ENCODE data around the gene BRME1. TPM values are rescaled to one million over a fixed set of nuclear protein-coding genes. Genes with fewer than 3 reads are reported as not detected.

Gene BRME1
- total RNA-seq, 1 donor from 2014 or later = 0.49 TPM

DNA sequence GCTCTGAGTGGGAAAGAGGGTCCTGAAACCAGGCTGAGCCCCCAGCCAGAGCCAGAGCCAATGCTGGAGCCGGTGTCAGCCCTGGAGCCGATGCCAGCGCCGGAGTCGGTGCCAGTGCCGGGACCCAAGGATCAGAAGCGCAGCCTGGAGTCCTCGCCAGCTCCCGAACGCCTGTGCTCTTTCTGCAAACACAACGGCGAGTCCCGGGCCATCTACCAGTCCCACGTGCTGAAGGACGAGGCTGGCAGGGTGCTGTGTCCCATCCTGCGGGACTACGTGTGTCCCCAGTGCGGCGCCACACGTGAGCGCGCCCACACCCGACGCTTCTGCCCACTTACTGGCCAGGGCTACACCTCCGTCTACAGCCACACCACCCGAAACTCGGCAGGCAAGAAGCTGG is 28.6 kb downstream of the BRME1 start:
- Histone ChIP-seq H3K27me3 (peaks cover 73% of the 10 kb centered on the region), H4K20me1 (ENCODE audit: low read depth) (no peaks in the 10 kb centered on the region), H3K9me3 (ENCODE audit: low read depth) (no peaks in the 10 kb centered on the region), H2AFZ (replicated peaks) (no peak overlapping the region), H3K9ac (no peak overlapping the region), H3K4me2 (no peak overlapping the region), H3K79me2 (ENCODE audit: low read depth) (no peaks in the 10 kb centered on the region), H3K4me1 (peaks cover 24% of the 10 kb centered on the region), H3F3A (ENCODE audit: low read depth) (peaks cover 15% of the 10 kb centered on the region), H3K36me3 (no peaks in the 10 kb centered on the region), H3K4me3 (no peak overlapping the region), H3K27ac (no peak overlapping the region)
- no peaks in the 10 kb centered on the region for H3K9me3 Mint-ChIP-seq
- H3K27ac Mint-ChIP-seq = no peak overlapping the region
- H3K4me3 Mint-ChIP-seq = no peak overlapping the region
- no peaks in the 10 kb centered on the region for H3K36me3 Mint-ChIP-seq
- H3K27me3 Mint-ChIP-seq (ENCODE audit: insufficient read depth, low read depth) = peaks cover 7% of the 10 kb centered on the region
- TF ChIP-seq, protein P1, sequence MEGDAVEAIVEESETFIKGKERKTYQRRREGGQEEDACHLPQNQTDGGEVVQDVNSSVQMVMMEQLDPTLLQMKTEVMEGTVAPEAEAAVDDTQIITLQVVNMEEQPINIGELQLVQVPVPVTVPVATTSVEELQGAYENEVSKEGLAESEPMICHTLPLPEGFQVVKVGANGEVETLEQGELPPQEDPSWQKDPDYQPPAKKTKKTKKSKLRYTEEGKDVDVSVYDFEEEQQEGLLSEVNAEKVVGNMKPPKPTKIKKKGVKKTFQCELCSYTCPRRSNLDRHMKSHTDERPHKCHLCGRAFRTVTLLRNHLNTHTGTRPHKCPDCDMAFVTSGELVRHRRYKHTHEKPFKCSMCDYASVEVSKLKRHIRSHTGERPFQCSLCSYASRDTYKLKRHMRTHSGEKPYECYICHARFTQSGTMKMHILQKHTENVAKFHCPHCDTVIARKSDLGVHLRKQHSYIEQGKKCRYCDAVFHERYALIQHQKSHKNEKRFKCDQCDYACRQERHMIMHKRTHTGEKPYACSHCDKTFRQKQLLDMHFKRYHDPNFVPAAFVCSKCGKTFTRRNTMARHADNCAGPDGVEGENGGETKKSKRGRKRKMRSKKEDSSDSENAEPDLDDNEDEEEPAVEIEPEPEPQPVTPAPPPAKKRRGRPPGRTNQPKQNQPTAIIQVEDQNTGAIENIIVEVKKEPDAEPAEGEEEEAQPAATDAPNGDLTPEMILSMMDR (IDR thresholded peaks at IDR 0.05) = no peak
- no peak for TF ChIP-seq EZH2phosphoT487 (IDR thresholded peaks at IDR 0.05)
- TF ChIP-seq EZH2 (IDR thresholded peaks at IDR 0.05) = no peak
- DNase-seq (ENCODE audit: low spot score) = no peak
- peaks cover 35% of the 10 kb centered on the region for H3K4me1 Mint-ChIP-seq

DNA sequence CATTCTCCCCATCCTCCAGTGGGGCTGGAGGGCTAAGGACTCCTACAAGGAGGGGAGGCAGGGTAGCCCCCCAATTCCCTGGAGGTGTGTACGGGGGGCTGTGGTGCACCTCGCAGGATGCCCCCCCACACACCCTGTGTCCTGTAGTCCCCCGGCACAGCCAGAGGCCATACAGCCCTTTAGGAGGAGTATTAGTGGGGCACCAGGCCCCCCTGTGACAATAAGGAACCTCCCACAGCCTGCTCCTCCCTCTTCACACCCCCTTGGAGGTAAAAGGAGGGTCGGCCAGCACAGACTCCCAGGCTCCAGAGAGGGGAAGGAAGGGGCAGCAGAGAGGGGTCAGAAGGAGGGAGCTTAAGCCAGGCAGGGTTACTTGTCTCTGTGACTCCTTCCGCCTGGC is 29.1 kb downstream of the BRME1 start, which contains the start of gene NANOS3:
Gene NANOS3, plus strand, starts transcription at position 301 of the 400 bp plus-strand sequence. CDS start 115 bp downstream, outside the sequence.
- peaks cover 30% of the 10 kb centered on the region for H3K4me1 Mint-ChIP-seq
- H3K27me3 Mint-ChIP-seq (ENCODE audit: insufficient read depth, low read depth) = peaks cover 6% of the 10 kb centered on the region
- Histone ChIP-seq H3K9ac (no peak within 1 kb of the TSS), H3K27me3 (peaks cover 78% of the 10 kb centered on the region), H4K20me1 (ENCODE audit: low read depth) (peaks cover under 1% of the 10 kb centered on the region), H3K36me3 (no peaks in the 10 kb centered on the region), H3K27ac (no peak within 1 kb of the TSS), H3K4me3 (no peak within 1 kb of the TSS), H3F3A (ENCODE audit: low read depth) (peaks cover 18% of the 10 kb centered on the region), H3K4me1 (peaks cover 23% of the 10 kb centered on the region), H3K4me2 (no peak within 1 kb of the TSS), H2AFZ (replicated peaks) (no peak within 1 kb of the TSS), H3K79me2 (ENCODE audit: low read depth) (no peaks in the 10 kb centered on the region), H3K9me3 (ENCODE audit: low read depth) (no peaks in the 10 kb centered on the region)
- H3K36me3 Mint-ChIP-seq = no peaks in the 10 kb centered on the region
- no peak for DNase-seq (ENCODE audit: low spot score)
- H3K4me3 Mint-ChIP-seq = no peak within 1 kb of the TSS
- no peaks in the 10 kb centered on the region for H3K9me3 Mint-ChIP-seq
- no peak within 1 kb of the TSS for H3K27ac Mint-ChIP-seq
- TF ChIP-seq EZH2 (IDR thresholded peaks at IDR 0.05) = no peak
- TF ChIP-seq, protein P1 (IDR thresholded peaks at IDR 0.05) = no peak
- TF ChIP-seq EZH2phosphoT487 (IDR thresholded peaks at IDR 0.05) = no peak

DNA sequence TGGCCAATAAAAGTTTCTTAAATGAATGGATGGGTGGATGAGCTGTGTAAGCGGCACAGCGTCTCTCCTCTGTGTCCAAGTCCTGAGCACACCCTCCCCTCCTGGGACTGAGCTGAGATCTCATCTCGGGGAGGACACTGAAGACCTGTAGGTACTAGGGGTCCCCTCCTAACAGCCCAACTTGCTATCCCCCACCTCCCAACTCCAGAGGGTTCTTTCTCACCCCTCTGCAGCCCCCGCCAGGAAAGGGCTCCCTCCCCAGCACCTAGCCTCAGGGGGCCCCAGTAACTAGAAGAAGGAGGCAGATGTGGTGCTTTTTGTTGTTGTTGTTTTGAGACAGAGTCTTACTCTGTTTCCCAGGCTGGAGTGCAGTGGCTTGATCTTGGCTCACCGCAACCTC is 30.1 kb downstream of the BRME1 start:
- TF ChIP-seq, protein P1 (IDR thresholded peaks at IDR 0.05) = no peak
- TF ChIP-seq EZH2 (IDR thresholded peaks at IDR 0.05) = no peak
- no peak for TF ChIP-seq EZH2phosphoT487 (IDR thresholded peaks at IDR 0.05)
- Mint-ChIP-seq H3K4me3 (no peak overlapping the region), H3K4me1 (peaks cover 20% of the 10 kb centered on the region), H3K27ac (no peak overlapping the region), H3K9me3 (no peaks in the 10 kb centered on the region), H3K36me3 (no peaks in the 10 kb centered on the region), H3K27me3 (ENCODE audit: insufficient read depth, low read depth) (peaks cover 5% of the 10 kb centered on the region)
- Histone ChIP-seq H3K4me3 (no peak overlapping the region), H3K36me3 (no peaks in the 10 kb centered on the region), H2AFZ (replicated peaks) (no peak overlapping the region), H3K4me1 (peaks cover 13% of the 10 kb centered on the region), H3K4me2 (no peak overlapping the region), H3K27ac (no peak overlapping the region), H3K9ac (no peak overlapping the region), H4K20me1 (ENCODE audit: low read depth) (peaks cover 3% of the 10 kb centered on the region), H3F3A (ENCODE audit: low read depth) (peaks cover 20% of the 10 kb centered on the region), H3K27me3 (peaks cover 88% of the 10 kb centered on the region), H3K9me3 (ENCODE audit: low read depth) (no peaks in the 10 kb centered on the region), H3K79me2 (ENCODE audit: low read depth) (no peaks in the 10 kb centered on the region)
- no peak for DNase-seq (ENCODE audit: low spot score)

All from neural progenitor cell (in vitro differentiated cells).